NCI-H2081 (cell line): ENCODE results near the gene LIMK1.
"Not testable (repeated sequence)": the region's sequence is repeated elsewhere in the genome, so short reads cannot be mapped to it uniquely, and the experiment has no call there.

Source experiments
- DNase-seq, 2 experiments: peaks; one replicate each; lab custom pipeline; 2025; lab: John Stamatoyannopoulos, UW

Gene LIMK1

DNA sequence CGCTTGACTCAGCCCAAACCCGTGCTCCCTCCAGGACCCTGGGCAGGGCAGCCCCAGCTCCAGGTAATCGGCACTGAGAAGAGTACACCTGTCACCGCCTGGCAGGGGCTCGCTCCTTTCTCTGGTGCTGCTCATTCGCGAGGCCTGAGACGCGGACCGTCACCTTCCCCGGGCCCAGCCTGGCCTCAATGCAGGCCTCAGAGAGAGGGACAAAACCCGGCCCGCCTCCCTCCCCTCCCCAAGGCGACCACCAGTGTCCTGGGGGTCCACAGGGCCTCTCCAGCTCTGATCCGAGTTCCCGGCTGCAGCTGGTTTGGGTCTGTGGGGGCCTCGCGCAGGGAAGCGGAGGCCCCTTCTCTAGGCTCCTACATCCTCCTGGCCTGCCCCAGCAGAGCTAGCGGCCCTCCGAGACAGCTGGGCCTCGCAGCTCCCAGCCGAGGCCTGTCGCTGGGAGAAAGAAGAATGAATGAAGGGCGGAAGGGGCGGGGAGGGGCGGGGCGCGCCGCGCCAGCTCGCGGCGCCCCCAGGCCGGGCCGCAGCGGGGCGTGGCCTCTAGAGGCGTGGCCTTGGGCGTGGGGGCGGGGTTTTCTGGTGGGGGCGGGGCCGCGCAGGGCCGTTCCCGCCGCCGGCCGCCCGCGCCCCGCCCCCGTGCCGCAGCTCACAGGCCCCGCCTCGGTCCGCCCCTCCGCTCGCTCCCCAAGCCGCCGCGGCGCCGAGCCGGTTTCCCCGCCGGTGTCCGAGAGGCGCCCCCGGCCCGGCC is at the start of gene LIMK1:
Gene LIMK1, plus strand, starts transcription at position 688 of the 760 bp plus-strand sequence. CDS start 187 bp downstream, outside the sequence.
- DNase-seq, result peak; percentile 86

GRCh38 chr7:74037609-74038008 is 46.0 kb upstream of the LIMK1 start:
- no peak for DNase-seq

DNA sequence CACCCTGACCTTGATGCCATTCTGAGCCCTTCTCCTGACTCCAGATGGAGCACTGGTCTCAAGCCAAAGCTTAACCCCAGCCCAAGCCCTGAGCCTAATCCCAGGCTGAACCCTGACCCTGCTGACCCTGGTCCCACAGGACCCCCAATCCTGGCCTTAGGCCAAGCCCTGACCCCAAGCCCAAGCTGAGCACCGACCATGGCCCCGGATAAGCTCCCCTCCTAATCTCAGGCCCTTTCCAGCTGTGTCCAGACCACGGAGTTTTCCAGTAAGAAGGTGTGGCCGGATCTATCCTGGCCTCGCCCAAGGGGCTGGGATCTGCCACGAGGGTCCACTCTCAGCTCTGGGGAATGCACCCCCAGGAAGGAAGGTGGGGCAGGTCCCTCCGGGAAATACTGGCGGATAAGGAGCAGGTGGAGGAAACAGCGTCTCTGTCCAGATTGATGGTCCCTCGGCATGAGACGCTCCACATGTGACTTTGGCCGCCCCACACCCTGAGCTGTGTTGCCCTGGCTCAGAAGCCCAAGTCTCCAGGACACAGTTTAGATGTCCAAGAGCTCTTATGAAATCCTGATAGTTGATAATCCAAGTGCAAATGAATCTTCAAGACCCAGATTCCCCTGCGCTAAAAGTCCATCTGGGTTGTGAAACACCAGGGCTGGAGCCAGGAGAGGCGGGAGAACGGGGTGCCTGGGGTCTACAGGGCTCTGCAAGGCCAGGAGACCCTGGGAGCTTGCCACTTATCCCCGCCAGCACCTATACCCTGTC is 45.2 kb upstream of the LIMK1 start:
- no peak for DNase-seq

GRCh38 chr7:74039337-74039736 is 44.3 kb upstream of the LIMK1 start:
- DNase-seq, result peak in 1 of 2 experiments; percentile 67

DNA sequence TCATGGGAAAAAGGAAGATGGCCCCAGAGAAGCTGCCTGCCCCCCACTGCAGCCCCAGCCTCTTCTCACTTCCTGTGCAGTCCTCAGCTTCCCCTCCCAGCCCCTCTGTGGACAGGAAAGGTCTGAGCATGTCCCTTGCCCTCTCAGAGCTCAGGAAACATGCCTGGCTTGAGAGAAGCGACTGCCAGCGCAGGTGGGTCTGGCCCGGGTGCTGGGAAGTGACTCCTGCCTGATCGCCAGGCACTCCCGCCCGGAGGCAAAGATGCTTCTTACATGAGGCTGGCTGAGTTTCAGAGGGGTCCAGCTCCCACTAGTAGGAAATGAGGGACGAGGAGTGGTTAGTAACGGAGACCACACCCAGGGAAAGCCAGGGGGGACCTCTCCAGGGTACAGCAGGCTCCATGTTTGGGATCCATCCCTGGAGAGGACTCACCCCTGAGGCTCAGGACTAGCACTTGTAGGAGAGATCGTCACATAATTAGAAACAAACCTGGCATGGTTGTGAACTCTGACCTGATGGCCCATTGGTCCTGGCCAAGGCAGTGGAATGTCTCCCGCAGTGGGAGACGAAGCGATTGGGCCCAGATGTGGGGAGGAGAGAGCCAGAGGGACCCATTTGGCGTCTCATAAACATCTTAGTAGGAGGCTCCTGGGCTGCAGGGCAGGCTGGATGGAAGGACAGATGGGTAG is 43.4 kb upstream of the LIMK1 start:
- no peak for DNase-seq

- DNase-seq, result no peak
Measured at GRCh38 chr7:74040791-74041520, 42.6 kb upstream of the LIMK1 start.

GRCh38 chr7:74042746-74043522 is 40.7 kb upstream of the LIMK1 start:
- peak in 1 of 2 experiments; percentile 61 for DNase-seq

GRCh38 chr7:74043523-74043951 is 40.1 kb upstream of the LIMK1 start:
- DNase-seq, result peak; percentile 87 to 92

DNA sequence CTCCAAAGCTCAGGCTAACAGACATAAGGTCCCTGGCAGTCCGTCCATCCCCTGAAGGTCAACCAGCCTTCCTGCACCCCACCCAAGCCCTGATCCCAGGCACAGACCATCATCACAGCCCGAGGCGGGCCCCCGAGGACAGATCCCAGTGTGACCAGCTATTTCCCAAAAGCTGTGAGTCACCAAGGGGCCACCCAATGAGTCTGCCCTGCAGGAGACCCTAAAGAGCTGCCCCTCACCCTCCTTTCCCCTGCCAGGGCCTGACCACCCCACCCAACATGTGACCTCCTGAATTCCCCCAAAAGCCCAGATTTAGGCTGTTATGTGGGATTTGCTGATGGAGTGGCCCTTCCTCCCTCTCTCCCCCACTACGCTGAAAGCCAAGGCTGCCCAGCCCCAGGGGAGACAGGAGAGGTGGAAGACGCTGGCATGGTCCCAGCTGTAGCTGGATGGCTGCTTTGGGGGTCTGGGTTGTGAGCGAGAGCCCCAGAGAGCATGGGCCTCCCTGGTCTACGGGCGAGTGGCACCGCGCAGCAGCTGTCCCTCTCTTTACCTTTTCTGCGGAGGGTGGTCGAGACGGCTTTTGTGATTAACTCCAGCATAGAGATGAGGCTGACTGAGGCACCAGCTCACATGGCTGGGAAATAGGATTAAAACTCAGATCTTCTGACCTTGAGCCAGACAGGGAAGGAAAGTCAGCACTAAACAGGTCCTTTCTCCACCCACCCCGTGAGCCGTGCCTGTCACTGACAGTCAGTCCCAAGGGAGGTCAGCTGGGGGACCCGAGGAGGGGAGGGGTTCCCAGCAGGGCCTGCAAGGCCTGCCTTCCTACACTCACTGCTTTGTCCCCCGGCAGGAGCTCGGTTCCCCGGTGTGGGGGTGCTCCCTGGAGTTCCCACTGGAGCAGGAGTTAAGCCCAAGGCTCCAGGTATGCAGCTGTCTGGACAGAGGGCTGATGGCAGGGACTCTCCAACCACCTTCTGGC is 38.9 kb upstream of the LIMK1 start:
- no peak for DNase-seq

GRCh38 chr7:74046581-74046980 is 37.0 kb upstream of the LIMK1 start:
- DNase-seq, result not testable (repeated sequence)

- no peak for DNase-seq
Measured at GRCh38 chr7:74047804-74048380, 35.7 kb upstream of the LIMK1 start.

GRCh38 chr7:74048999-74049599 is 34.5 kb upstream of the LIMK1 start:
- no peak for DNase-seq

DNA sequence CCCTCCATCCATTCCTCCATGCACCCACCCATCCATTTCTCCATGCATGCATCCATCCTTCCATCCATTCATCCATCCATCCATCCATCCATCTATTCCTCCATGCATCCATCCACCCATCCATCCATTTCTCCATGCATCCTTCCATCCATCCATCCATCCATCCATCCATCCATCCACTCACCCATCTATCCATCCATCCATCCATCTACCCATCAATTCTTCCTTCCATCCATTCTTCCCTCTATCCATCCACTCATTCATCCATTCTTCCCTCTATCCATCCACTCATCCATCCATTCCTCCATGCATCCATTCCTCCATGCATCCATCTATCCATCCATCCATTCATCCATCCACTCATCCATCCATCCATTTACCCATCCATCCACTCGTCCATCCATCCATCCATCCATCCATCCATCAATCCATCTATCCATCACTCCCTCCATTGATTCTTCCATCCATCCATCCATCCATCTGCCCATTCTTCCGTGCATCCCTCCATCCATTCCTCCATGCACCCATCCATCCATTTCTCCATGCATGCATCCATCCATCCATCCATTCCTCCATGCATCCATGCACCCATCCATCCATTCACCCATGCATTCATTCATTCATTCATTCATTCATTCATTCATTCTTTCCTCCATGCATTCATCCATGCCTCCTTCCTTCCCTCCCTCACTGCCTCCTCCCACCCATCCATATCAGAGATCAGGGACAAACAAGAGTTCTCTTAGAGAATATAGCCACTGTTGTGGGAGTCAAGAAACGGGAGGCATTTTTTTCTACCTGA is 33.4 kb upstream of the LIMK1 start:
- DNase-seq, result no peak

GRCh38 chr7:74051193-74051592 is 32.4 kb upstream of the LIMK1 start:
- DNase-seq, result no peak

GRCh38 chr7:74051629-74052410 is 31.8 kb upstream of the LIMK1 start:
- peak in 1 of 2 experiments; percentile 20 for DNase-seq

- DNase-seq, result no peak
Measured at GRCh38 chr7:74052628-74053027, 31.0 kb upstream of the LIMK1 start.

GRCh38 chr7:74053589-74054186 is 29.9 kb upstream of the LIMK1 start:
- no peak for DNase-seq
